Right kidney (tissue), 1 donor: Measurements from ENCODE around the gene SP100.
"Not testable (repeated sequence)": the region's sequence is repeated elsewhere in the genome, so short reads cannot be mapped to it uniquely, and the experiment has no call there.

ENCODE experiments used
- DNase-seq: peaks from one replicate; pipeline ENCODE4 v3.0.0-alpha.2; 2016

SP100 gene

GRCh38 chr2:230457073-230457768 is 41.2 kb downstream of the SP100 start:
- no peak for DNase-seq

- no peak for DNase-seq
These were observed 41.8 kb downstream of the SP100 start for GRCh38 chr2:230457793-230458192.

- DNase-seq, result no peak
These were observed 43.2 kb downstream of the SP100 start for GRCh38 chr2:230459216-230459615.

GRCh38 chr2:230471074-230471473 is 55.1 kb downstream of the SP100 start:
- no peak for DNase-seq

GRCh38 chr2:230472621-230473018 is 56.6 kb downstream of the SP100 start:
- DNase-seq, result no peak

GRCh38 chr2:230473378-230473777 is 57.4 kb downstream of the SP100 start:
- DNase-seq, result no peak

GRCh38 chr2:230475143-230475542 is 59.1 kb downstream of the SP100 start:
- DNase-seq, result no peak

- DNase-seq, result no peak
These were observed 69.9 kb downstream of the SP100 start for GRCh38 chr2:230485801-230486341.

- not testable (repeated sequence) for DNase-seq
These were observed 75.2 kb downstream of the SP100 start for GRCh38 chr2:230491219-230491618.

GRCh38 chr2:230492107-230492506 is 76.1 kb downstream of the SP100 start:
- no peak for DNase-seq

- DNase-seq, result no peak
These were observed 79.0 kb downstream of the SP100 start for GRCh38 chr2:230494980-230495379.

- DNase-seq, result no peak
These were observed 80.9 kb downstream of the SP100 start for GRCh38 chr2:230496891-230497290.

- DNase-seq, result no peak
These were observed 82.6 kb downstream of the SP100 start for GRCh38 chr2:230498506-230499107.

GRCh38 chr2:230502593-230502992 is 86.6 kb downstream of the SP100 start:
- DNase-seq, result no peak

- DNase-seq, result no peak
These were observed 87.8 kb downstream of the SP100 start for GRCh38 chr2:230503798-230504197.

GRCh38 chr2:230505162-230505561 is 89.2 kb downstream of the SP100 start:
- no peak for DNase-seq

GRCh38 chr2:230512955-230513748 is 97.2 kb downstream of the SP100 start:
- no peak for DNase-seq

- DNase-seq, result no peak
These were observed 104.3 kb downstream of the SP100 start for GRCh38 chr2:230520061-230520874.

GRCh38 chr2:230520875-230521155 is 104.8 kb downstream of the SP100 start:
- no peak for DNase-seq

- no peak for DNase-seq
These were observed 105.4 kb downstream of the SP100 start for GRCh38 chr2:230521386-230521785.

- DNase-seq, result no peak
These were observed 109.7 kb downstream of the SP100 start for GRCh38 chr2:230525682-230526081.

- no peak for DNase-seq
These were observed 121.6 kb downstream of the SP100 start for GRCh38 chr2:230537531-230537976.
